HepG2 (cell line): ENCODE measurements around the gene MTA2.

Experiments
- CEBPB ChIP-seq: IDR thresholded peaks from 2 replicates; pipeline ENCODE4 v1.6.1; 2011; ENCODE audit warnings: low read depth, low read length, improper control_type of control experiment, borderline replicate concordance
- EZH2 ChIP-seq: conservative IDR thresholded peaks from 2 replicates; pipeline ENCODE4 v1.6.1; 2012; ENCODE audit warnings: mild to moderate bottlenecking, low read depth, low read length, moderate library complexity
- HDAC2 ChIP-seq: sonication (generic); formaldehyde crosslinking; IDR thresholded peaks from 2 replicates; pipeline ENCODE4 v1.4.0; 2020; ENCODE audit warnings: missing genetic modification reagents
- POLR2A ChIP-seq, 2 experiments: IDR thresholded peaks; 2 replicates each; pipeline ENCODE4 v1.6.1; 2011; ENCODE audit warnings: low read depth in 2 of 2, low read length in 2 of 2, mild to moderate bottlenecking in 1 of 2, moderate library complexity in 1 of 2; ENCODE audit not compliant: insufficient read depth in 1 of 2
- POLR2AphosphoS5 ChIP-seq: IDR thresholded peaks from 2 replicates; pipeline ENCODE4 v1.6.1; 2012; ENCODE audit warnings: low read depth, low read length
- TF ChIP-seq, protein P1 (sequence below): sonication (generic); formaldehyde crosslinking; IDR thresholded peaks from 2 replicates; pipeline ENCODE4 v1.4.0; 2020; ENCODE audit warnings: missing genetic modification reagents
- TF ChIP-seq, protein P2 (sequence below): sonication (generic); formaldehyde crosslinking; IDR thresholded peaks from one replicate; pipeline ENCODE4 v1.5.1; 2020; ENCODE audit warnings: mild to moderate bottlenecking, missing genetic modification reagents; ENCODE audit errors: not compliant biosample characterization

DNA sequence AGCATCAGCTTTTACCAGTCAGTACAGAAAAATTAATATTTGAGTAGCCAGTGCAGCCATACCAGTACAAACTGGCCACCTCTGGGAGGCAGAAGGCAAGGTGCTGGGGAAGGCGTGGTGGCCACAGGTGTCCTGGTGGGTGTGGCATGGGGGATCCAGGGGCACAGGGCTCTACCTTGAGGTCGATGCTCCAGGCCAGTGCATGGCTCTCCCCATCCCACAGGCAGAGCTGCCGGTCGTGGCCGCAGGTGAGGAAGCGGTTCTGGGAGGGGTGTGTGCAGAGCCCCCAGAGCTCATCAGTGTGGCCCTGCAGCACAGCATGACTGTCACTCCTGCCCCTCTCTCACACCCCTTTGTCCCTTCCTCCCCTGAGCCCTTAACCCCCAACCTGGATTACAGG, 3.8 kb upstream of the MTA2 start:
- TF ChIP-seq, protein P1, sequence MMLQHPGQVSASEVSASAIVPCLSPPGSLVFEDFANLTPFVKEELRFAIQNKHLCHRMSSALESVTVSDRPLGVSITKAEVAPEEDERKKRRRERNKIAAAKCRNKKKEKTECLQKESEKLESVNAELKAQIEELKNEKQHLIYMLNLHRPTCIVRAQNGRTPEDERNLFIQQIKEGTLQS, result no peak
- TF ChIP-seq, protein P2, sequence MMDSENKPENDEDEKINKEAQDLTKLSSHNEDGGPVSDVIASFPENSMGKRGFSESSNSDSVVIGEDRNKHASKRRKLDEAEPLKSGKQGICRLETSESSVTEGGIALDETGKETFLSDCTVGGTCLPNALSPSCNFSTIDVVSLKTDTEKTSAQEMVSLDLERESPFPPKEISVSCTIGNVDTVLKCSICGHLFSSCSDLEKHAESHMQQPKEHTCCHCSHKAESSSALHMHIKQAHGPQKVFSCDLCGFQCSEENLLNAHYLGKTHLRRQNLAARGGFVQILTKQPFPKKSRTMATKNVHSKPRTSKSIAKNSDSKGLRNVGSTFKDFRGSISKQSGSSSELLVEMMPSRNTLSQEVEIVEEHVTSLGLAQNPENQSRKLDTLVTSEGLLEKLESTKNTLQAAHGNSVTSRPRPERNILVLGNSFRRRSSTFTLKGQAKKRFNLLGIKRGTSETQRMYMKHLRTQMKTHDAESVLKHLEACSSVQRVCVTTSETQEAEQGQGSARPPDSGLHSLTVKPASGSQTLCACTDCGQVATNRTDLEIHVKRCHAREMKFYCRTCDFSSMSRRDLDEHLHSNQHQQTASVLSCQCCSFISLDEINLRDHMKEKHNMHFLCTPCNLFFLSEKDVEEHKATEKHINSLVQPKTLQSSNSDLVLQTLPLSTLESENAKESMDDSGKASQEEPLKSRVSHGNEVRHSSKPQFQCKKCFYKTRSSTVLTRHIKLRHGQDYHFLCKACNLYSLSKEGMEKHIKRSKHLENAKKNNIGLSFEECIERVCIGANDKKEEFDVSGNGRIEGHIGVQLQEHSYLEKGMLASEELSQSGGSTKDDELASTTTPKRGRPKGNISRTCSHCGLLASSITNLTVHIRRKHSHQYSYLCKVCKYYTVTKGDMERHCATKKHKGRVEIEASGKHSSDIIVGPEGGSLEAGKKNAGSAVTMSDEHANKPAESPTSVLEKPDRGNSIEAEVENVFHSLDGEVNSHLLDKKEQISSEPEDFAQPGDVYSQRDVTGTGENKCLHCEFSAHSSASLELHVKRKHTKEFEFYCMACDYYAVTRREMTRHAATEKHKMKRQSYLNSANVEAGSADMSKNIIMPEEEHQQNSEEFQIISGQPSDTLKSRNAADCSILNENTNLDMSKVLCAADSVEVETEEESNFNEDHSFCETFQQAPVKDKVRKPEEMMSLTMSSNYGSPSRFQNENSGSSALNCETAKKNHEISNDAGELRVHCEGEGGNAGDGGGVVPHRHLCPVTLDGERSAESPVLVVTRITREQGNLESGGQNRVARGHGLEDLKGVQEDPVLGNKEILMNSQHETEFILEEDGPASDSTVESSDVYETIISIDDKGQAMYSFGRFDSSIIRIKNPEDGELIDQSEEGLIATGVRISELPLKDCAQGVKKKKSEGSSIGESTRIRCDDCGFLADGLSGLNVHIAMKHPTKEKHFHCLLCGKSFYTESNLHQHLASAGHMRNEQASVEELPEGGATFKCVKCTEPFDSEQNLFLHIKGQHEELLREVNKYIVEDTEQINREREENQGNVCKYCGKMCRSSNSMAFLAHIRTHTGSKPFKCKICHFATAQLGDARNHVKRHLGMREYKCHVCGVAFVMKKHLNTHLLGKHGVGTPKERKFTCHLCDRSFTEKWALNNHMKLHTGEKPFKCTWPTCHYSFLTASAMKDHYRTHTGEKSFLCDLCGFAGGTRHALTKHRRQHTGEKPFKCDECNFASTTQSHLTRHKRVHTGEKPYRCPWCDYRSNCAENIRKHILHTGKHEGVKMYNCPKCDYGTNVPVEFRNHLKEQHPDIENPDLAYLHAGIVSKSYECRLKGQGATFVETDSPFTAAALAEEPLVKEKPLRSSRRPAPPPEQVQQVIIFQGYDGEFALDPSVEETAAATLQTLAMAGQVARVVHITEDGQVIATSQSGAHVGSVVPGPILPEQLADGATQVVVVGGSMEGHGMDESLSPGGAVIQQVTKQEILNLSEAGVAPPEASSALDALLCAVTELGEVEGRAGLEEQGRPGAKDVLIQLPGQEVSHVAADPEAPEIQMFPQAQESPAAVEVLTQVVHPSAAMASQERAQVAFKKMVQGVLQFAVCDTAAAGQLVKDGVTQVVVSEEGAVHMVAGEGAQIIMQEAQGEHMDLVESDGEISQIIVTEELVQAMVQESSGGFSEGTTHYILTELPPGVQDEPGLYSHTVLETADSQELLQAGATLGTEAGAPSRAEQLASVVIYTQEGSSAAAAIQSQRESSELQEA, result no peak
- no peak for TF ChIP-seq CEBPB
- no peak for TF ChIP-seq HDAC2 (CRISPR knock-in tag)
- TF ChIP-seq EZH2, result no peak
- TF ChIP-seq POLR2A (IDR thresholded peaks at IDR 0.05; ENCODE audit: insufficient read depth in 1 of 2, low read depth in 2 of 2, low read length in 2 of 2), result no peak
- TF ChIP-seq POLR2AphosphoS5, result no peak
